SHP77 (cell line): ENCODE measurements around the gene SLCO4A1.
"Not testable (repeated sequence)": the region's sequence is repeated elsewhere in the genome, so short reads cannot be mapped to it uniquely, and the experiment has no call there.

ENCODE experiments used
- DNase-seq, 2 experiments: peaks; one replicate each; lab custom pipeline; 2025; lab: John Stamatoyannopoulos, UW

Gene SLCO4A1

DNA sequence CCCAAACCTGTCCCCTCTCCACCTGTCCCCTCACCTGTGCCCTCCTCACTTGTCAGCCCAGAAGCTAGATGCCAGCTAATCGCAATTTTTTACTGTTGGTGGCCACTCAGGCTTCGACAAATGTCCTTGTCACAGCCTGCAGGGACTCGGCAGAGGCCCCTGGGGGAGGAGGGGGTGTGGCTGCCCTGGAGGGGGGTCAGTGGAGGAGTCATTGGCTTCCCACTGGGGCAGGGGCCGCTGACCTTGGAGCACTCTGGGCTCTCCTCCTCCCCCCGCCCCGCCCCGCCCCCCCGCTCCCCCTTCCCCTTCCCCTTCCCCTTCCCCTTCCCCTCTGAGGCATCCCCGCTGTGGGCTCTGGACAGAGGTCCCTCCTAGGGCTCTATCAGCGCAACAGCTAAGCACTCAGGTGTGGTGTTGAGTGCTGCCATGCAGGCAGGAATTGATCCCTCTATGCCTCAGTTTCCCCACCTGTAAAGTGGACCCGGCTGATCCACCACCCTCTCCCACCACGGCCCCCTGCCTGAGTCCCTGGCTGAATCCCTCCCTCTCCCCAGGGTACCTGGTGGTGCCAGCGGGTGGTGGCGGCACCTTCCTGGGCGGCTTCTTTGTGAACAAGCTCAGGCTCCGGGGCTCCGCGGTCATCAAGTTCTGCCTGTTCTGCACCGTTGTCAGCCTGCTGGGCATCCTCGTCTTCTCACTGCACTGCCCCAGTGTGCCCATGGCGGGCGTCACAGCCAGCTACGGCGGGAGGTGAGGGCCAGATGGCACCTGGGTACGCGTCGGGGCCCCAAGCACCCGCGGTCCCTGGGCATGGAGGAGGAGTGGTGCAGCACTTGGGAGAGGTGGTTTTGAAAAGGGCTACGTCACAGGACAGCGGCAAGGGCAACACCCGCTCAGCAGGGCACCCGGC, 23.8 kb downstream of the SLCO4A1 start:
- no peak for DNase-seq

- peak in 1 of 2 experiments; percentile 33 for DNase-seq
Observed at GRCh38 chr20:62666736-62667529, 24.6 kb downstream of the SLCO4A1 start.

DNA sequence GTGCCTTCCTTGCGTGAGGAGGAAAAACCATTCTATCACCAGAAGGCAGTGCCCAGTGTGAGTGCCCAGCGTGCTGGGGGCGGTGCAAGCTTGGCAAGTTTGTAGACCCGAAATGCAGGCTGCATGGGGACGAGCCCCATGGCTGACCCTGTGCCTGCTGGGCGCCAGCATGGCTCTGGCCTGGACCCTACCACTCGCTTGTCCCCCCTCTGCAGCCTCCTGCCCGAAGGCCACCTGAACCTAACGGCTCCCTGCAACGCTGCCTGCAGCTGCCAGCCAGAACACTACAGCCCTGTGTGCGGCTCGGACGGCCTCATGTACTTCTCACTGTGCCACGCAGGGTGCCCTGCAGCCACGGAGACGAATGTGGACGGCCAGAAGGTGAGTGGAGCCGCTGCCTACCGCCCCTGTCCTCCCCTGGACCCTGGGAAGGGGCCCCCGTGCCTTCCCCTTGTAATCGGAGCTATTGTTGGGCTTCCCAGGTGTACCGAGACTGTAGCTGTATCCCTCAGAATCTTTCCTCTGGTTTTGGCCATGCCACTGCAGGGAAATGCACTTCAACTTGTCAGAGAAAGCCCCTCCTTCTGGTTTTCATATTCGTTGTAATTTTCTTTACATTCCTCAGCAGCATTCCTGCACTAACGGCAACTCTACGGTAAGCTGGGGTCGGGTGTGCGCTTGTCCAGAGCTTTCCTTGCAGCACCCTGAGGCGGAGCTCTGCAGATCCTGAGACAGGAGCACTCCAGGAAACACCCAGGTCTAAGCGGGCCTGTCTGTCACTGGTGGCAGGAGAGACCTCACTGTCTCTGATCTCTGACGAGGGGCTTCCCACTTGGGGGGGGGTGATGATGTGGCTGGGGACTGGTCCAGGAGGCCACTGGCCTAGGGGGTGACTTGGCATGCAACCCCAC, 25.5 kb downstream of the SLCO4A1 start:
- no peak for DNase-seq

DNA sequence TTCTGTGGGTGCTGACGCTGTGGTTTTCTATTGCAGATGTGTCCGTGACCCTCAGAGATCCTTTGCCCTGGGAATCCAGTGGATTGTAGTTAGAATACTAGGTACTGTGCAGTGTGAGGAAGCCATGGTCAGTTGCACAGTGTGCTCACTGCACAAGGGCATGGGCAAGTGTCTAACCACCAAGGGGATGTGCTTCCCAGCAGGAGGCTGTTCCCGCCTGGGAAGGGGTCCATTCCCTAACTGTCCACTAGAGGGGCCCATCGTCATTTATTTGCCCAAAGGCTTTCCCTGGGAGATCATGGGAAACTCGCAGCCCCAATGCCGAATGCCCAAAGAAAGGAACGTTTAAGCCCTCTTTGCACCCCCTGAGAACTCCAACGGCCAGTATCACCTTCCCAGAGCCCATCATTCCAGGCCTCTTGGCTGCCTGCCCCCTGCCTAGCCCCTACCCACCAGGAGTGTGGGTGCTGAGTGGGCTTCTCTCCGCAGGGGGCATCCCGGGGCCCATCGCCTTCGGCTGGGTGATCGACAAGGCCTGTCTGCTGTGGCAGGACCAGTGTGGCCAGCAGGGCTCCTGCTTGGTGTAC, 26.2 kb downstream of the SLCO4A1 start:
- peak; percentile 83 to 88 for DNase-seq

GRCh38 chr20:62669249-62669648, 26.9 kb downstream of the SLCO4A1 start:
- no peak for DNase-seq

DNA sequence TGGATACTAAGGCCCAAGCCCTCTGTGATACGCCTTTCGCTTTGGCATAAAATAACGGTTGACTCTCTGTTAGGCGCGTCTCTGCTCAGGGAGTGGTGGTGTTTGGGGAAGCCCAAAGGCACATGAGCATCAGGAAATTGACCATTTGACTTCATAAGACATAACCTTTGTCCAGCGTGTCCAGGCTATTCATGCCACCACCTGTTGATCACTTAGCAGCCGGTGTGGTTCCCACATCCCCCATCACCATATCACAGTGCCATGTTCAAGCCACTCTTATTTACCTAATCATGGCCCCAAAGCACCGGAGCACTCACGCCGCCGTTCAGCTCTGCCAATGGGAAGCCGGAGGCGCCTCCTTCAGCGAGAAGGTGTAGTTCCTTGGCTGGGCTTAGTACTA, 27.9 kb downstream of the SLCO4A1 start:
- DNase-seq = no peak

DNA sequence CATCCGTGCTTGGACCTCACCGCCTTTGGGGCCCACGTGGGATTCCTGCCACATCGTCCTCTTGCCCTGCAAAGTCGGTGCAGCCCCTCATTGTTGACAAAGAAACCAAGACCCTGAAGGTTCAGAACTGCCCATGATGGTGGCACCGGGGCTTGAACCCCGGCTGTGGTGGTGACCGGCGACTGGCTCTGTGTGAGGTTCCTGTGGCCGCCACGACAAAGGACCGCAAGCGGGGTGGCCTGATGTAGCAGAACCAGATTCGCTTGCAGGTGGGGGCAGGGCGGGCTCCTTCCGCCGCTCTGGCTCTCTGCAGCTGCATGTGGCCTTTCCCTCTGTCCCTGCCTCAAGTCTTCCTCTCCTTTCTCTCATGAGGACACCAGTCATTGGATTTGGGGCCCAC, 28.7 kb downstream of the SLCO4A1 start:
- DNase-seq = no peak

- no peak for DNase-seq
Observed at GRCh38 chr20:62671765-62672164, 29.5 kb downstream of the SLCO4A1 start.

DNA sequence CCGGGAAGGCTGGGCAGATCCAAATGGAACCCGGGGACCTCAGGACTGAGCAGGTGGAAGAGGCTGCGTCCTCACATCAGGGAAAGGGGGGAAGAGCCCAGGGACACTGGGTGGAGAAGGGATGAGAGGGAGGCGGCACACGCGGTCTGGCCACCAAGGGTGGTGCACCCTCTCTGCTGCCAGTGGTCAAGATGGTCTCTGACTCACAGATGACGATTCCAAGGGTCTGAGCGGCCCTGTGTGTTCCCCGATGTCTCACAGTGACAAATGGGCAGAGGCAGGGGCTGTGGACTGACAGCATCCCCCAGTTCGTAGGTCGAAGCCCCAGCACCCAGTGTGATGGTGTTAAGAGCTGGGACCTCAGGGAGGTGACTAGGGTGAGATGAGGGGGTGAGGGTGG, 32.1 kb downstream of the SLCO4A1 start:
- DNase-seq = no peak

DNA sequence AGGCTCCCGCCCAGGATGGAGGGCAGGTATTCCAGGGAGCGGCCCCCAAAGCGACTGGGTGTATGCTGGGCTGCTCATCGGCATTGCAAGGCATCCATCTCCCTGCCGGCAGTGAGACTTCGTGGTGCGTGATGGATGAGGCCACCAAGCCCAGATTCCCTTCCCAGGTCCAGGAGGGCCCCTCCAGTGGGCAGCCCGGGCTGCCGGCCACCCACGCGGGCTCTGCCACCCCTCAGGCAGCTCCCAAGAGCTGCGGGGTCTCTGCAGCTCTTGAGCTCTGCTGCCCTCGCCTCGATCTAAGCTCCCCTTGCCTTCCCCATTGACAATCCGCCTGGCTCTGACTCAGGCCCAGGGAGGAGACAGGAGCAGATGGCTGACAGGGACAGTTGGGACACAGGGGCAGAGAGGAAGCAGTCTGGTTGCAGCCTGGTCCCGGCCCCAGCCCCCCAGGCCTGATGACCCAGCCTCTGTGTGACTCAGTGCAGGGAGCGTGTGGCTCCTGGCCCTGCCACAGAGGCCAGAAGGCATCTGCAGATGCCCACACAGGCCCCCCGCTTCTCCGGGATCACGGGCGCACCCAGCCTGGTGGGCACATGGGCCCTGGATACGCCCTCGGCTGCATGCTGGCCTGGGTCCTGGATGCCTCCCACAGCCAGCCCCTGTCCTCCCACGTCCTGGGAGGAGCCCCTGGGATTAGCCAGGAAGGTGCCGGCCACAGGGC, 33.0 kb downstream of the SLCO4A1 start:
- no peak for DNase-seq

GRCh38 chr20:62675877-62676260, 33.6 kb downstream of the SLCO4A1 start:
- DNase-seq = no peak

GRCh38 chr20:62676976-62677375, 34.7 kb downstream of the SLCO4A1 start:
- DNase-seq = no peak

GRCh38 chr20:62677678-62678077, 35.4 kb downstream of the SLCO4A1 start:
- DNase-seq = no peak

DNA sequence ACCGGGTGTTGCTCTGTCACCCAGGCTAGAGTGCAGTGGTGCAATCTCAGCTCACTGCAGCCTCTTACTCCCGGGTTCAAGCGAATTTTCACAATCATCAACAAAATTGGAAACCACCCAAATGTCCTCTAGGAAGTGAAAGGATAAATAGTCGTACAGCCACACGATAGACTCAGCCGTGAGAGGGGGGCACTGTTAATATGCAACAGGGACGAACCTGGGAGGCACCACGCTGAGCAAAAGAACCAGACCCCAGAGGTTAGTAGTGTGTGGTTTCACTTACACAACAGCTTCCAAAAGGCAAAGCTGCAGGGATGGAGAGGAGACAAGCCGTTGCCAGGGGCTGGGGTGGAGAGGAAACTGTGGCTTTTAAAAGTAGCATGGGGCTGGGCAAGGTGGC, 36.2 kb downstream of the SLCO4A1 start:
- DNase-seq = no peak

DNA sequence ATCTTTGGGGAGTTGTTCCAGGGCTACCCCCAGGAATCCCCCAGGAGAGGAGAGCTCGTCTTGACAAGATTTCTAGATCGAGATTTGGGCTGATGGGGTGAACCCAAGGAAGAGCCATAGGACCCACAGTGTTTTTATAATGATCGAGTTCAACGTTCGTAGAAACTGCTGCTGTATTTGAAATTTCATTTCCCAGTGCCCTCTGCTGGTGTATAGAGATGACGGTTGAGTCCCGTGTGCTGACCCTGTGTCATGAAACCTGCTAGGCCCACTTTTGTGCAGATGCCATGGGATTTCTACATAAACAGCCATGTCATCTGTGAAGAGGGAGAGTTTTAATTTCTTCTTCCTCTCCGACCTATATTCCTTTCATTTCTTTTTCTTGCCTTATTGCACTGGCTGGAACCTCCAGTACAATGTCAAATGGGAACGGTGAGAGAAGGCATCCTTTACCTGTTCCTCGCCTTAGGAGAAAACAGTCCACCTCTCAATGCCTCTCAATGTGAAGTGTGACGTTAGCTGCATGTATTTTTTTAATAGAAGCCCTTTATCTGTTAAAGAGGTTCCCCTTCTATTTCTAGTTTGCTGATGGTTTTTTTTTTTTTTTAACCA, 37.8 kb downstream of the SLCO4A1 start:
- no peak for DNase-seq

DNA sequence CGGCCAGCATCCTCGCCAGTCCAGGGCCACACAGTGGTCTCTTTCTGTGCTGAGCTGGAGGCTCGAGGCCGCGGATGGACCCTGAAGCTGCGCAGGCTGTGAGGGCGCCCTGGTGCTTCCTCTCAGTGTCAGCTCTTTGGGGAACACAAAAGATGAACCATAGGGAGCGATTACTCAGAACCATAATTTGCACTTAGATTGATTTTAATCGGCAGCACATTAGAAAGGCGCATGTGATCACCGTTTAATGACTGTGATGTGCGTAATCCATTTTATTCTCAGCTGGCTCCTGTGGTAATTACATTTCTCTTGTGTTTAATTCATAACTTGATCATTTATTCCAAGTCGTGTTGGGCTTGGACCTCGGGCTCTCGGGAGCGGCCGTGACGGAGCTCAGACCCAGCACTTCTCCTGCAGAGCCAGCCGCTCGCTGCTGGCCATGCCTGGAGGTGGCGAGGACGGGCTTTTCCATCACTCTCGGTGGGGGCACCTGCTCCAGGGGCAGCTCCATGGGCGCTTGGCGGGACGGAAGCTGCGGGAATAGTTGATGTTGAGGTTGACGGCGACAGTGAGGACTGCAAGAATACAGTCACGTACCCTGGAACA, 40.7 kb downstream of the SLCO4A1 start:
- no peak for DNase-seq

DNA sequence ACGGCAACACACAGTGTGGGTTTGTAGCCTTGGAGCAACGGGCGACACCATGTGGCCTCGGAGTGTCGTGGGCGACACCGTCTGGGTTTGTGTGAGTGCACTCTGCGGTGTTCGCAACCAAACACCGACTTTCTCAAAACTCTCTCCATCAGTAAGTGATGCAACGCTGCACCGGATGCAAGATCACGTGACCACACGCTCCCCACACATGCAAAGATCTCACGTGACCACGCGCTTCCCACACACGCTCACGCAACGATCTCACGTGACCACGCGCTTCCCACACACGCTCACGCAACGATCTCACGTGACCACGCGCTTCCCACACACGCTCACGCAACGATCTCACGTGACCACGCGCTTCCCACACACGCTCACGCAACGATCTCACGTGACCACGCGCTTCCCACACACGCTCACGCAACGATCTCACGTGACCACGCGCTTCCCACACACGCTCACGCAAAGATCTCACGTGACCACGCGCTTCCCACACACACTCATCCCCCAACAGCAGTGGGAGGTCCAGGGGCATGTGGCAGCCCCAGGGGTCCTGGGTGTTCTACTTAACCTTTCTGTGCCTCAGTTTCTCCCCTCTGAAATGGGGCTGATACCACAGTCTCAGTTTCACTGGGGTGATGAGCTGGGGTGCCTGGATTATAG, 41.5 kb downstream of the SLCO4A1 start:
- not testable (repeated sequence) for DNase-seq

DNA sequence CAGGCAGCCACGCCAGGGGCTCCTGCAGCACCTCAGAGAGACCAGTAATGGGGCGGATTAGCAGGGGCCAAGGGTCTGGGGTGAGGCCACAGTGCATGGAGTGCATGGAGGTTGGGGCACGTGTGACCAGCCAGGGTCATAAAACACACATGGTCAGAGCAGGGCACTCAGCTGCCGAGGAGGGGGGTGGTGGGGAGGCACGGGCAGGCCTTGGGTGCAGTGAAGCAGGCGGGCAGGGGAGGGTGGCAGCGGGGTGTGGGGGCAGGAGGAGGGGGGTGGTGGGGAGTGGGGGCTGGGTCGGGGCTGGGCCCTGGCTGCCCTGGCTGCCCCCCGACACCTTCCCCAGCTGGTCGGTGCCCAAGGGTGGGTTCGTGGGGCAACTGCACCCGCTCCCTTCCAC, 42.7 kb downstream of the SLCO4A1 start:
- no peak for DNase-seq

DNA sequence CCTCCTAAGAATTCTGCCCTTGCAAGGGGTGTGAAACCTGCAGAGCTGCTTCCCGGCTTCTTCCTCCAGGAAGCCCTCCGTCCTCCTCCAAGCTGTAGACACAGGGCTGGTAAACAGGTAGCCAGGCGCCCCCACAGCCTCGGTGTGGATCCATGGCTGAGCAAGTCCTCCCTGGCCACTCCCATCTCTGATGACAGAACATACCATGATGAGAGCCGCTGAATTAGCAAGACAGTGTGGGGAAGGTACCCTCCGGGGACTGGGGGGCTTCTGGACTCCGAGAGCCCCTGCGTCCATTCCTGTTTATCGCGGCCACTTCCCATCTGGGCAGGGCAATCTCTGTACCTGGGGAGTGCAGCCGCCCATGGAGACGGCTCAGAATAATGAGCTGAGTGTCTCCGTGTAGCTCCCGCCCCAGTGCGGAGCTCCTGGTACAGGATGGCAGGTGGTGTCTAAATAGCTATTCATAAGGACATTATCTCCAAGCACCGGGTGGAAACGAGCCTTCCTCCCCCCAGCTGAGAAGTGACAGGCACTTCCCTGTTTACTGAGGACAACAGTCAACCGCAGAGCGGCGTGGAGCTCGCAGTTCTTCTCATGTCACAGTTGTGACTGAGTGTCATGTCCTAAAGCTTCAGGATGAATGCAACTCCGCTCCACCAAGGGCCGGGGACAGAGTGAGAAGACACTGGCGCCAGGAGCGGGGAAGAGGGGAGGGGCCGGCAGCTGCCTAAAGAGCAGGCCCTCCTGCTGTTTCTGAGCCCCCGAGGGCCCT, 43.7 kb downstream of the SLCO4A1 start:
- peak; percentile 68 to 79 for DNase-seq
